GM18870 (cell line): Measurements from ENCODE around the gene VPS54.

Experiments
- ATAC-seq: cut with Tn5 transposase; IDR thresholded peaks from one replicate; pipeline ENCODE4 v1.9.1; 2021; ENCODE audit warnings: moderate library complexity; ENCODE audit not compliant: unreplicated experiment

VPS54 gene

GRCh38 chr2:64019083-64019974 lies at the start of gene VPS54:
VPS54 (minus strand) TSS chr2:64019428; CDS start chr2:63983999, 35,429 bp downstream.
- no peak for ATAC-seq

- ATAC-seq = no peak
Observed at GRCh38 chr2:64067326-64067725, 48.1 kb upstream of the VPS54 start.

GRCh38 chr2:64065516-64065915 lies 46.3 kb upstream of the VPS54 start:
- ATAC-seq = no peak

- ATAC-seq = no peak
Observed at GRCh38 chr2:64063924-64064331, 44.7 kb upstream of the VPS54 start.

GRCh38 chr2:64063454-64063853 lies 44.2 kb upstream of the VPS54 start:
- ATAC-seq = no peak

- ATAC-seq = no peak
Observed at GRCh38 chr2:64062840-64063239, 43.6 kb upstream of the VPS54 start.

GRCh38 chr2:64059270-64059669 lies 40.0 kb upstream of the VPS54 start:
- ATAC-seq = no peak

- no peak for ATAC-seq
Observed at GRCh38 chr2:64056021-64056420, 36.8 kb upstream of the VPS54 start.

- ATAC-seq = no peak
Observed at GRCh38 chr2:64054161-64054915, 35.1 kb upstream of the VPS54 start.

GRCh38 chr2:64052463-64053241 lies 33.4 kb upstream of the VPS54 start:
- no peak for ATAC-seq

- ATAC-seq = peak; percentile 92
Observed at GRCh38 chr2:64049633-64050220, 30.5 kb upstream of the VPS54 start.

GRCh38 chr2:64045938-64046337 lies 26.7 kb upstream of the VPS54 start:
- ATAC-seq = no peak

GRCh38 chr2:64040161-64040560 lies 20.9 kb upstream of the VPS54 start:
- ATAC-seq = no peak

GRCh38 chr2:64036034-64036705 lies 16.9 kb upstream of the VPS54 start:
- ATAC-seq = peak; percentile 98

- ATAC-seq = no peak
Observed at GRCh38 chr2:64035072-64035942, 16.1 kb upstream of the VPS54 start.

- no peak for ATAC-seq
Observed at GRCh38 chr2:64029116-64029665, 10.0 kb upstream of the VPS54 start.

GRCh38 chr2:64025741-64026140 lies 6.5 kb upstream of the VPS54 start:
- ATAC-seq = no peak

GRCh38 chr2:64024259-64024949 lies 5.2 kb upstream of the VPS54 start:
- no peak for ATAC-seq
